ENCODE data around the gene EEIG1.

The EEIG1 gene

GRCh38 chr9:127974001-127974768 is 6.6 kb downstream of the EEIG1 start:
- no peak for DNase-seq

GRCh38 chr9:127973169-127974000 is 7.4 kb downstream of the EEIG1 start:
- DNase-seq = no peak

GRCh38 chr9:127972236-127972871 is 8.4 kb downstream of the EEIG1 start:
- DNase-seq = no peak

GRCh38 chr9:127971357-127972235 is 9.2 kb downstream of the EEIG1 start:
- no peak for DNase-seq

- DNase-seq = no peak
Measured at GRCh38 chr9:127970401-127971313, 10.1 kb downstream of the EEIG1 start.

- no peak for DNase-seq
Measured at GRCh38 chr9:127968700-127969383, 11.9 kb downstream of the EEIG1 start.

- no peak for DNase-seq
Measured at GRCh38 chr9:127968042-127968441, 12.7 kb downstream of the EEIG1 start.

GRCh38 chr9:127967151-127967809 is 13.5 kb downstream of the EEIG1 start:
- no peak for DNase-seq

GRCh38 chr9:127966416-127967150 is 14.2 kb downstream of the EEIG1 start:
- DNase-seq = no peak

GRCh38 chr9:127965953-127966352 is 14.8 kb downstream of the EEIG1 start:
- DNase-seq = no peak

GRCh38 chr9:127963359-127964064 is 17.3 kb downstream of the EEIG1 start:
- no peak for DNase-seq

GRCh38 chr9:127963041-127963358 is 17.8 kb downstream of the EEIG1 start:
- no peak for DNase-seq

GRCh38 chr9:127962278-127962677 is 18.5 kb downstream of the EEIG1 start:
- no peak for DNase-seq

- DNase-seq = no peak
Measured at GRCh38 chr9:127961613-127962155, 19.1 kb downstream of the EEIG1 start.

- DNase-seq = no peak
Measured at GRCh38 chr9:127961155-127961490, 19.7 kb downstream of the EEIG1 start.

GRCh38 chr9:127960410-127961154 is 20.2 kb downstream of the EEIG1 start:
- DNase-seq = no peak

- no peak for DNase-seq
Measured at GRCh38 chr9:127959841-127960409, 20.9 kb downstream of the EEIG1 start.

- no peak for DNase-seq
Measured at GRCh38 chr9:127959398-127959797, 21.4 kb downstream of the EEIG1 start.
